HepG2 (cell line): ENCODE results near the gene TRIM25. TPM values are rescaled to one million over a fixed set of nuclear protein-coding genes. Genes with fewer than 3 reads are reported as not detected.
A peak's percentile ranks its signal among the peaks of the same experiment; 100 is the strongest.

ENCODE experiments used
- AGO1 ChIP-seq: fragments of 200-400 bp; formaldehyde crosslinking; IDR thresholded peaks from 2 replicates; pipeline ENCODE4 v1.6.1; 2017; ENCODE audit warnings: mild to moderate bottlenecking, low read depth, low read length, moderate library complexity; ENCODE audit not compliant: poor library complexity, severe bottlenecking
- ATAD3A ChIP-seq: sonication (generic); formaldehyde crosslinking; IDR thresholded peaks from 2 replicates; pipeline ENCODE4 v1.4.0; 2020; ENCODE audit warnings: missing genetic modification reagents
- HNF4A ChIP-seq: sonication (generic); formaldehyde crosslinking; IDR thresholded peaks from 2 replicates; pipeline ENCODE4 v1.4.0; 2020; ENCODE audit warnings: missing genetic modification reagents
- NFYB ChIP-seq: sonication (generic); formaldehyde crosslinking; IDR thresholded peaks from 2 replicates; pipeline ENCODE4 v1.4.0; 2020; ENCODE audit warnings: missing genetic modification reagents
- RNF2 ChIP-seq: fragments of 450-650 bp; conservative IDR thresholded peaks from 2 replicates; pipeline ENCODE4 v1.6.1; 2016; ENCODE audit warnings: low read depth
- TOE1 ChIP-seq: sonication (generic); formaldehyde crosslinking; IDR thresholded peaks from 2 replicates; pipeline ENCODE4 v1.4.0; 2020; ENCODE audit warnings: mild to moderate bottlenecking, missing genetic modification reagents
- ZMYM4 ChIP-seq: sonication (generic); formaldehyde crosslinking; IDR thresholded peaks from 2 replicates; pipeline ENCODE4 v1.8.1; 2023; ENCODE audit warnings: mild to moderate bottlenecking, missing genetic modification reagents
- ZNF292 ChIP-seq: sonication (generic); formaldehyde crosslinking; IDR thresholded peaks from 2 replicates; pipeline ENCODE4 v1.8.1; 2022; ENCODE audit warnings: mild to moderate bottlenecking, low read depth, missing genetic modification reagents, borderline replicate concordance
- ZNF432 ChIP-seq: sonication (generic); formaldehyde crosslinking; IDR thresholded peaks from 2 replicates; pipeline ENCODE4 v1.5.0; 2020; ENCODE audit warnings: missing genetic modification reagents, mild to moderate bottlenecking, borderline replicate concordance
- ZNF501 ChIP-seq: sonication (generic); formaldehyde crosslinking; IDR thresholded peaks from 2 replicates; pipeline ENCODE4 v1.5.1; 2020; ENCODE audit warnings: mild to moderate bottlenecking, moderate library complexity, missing genetic modification reagents
- ZNF530 ChIP-seq: sonication (generic); formaldehyde crosslinking; IDR thresholded peaks from 2 replicates; pipeline ENCODE4 v1.5.0; 2020; ENCODE audit warnings: low read depth, mild to moderate bottlenecking, missing genetic modification reagents
- polyA plus RNA-seq, 8 experiments: library from polyadenylated mRNA; depleted of rRNA in 3 of 8; stranded (reverse) in 7 of 8; unstranded in 1 of 8; fragments of >200 nt; fragmentation: Illumina TruSeq in 4 of 8; extraction: Trizol in 4 of 8; gene quantifications; 2 replicates each; pipeline versions ENCODE4 v1.2.1 to v1.2.3, GENCODE V29; 2011 to 2016; ENCODE audit warnings: low read depth in 4 of 8, missing spikeins in 1 of 8, mixed read lengths in 1 of 8; ENCODE audit not compliant: insufficient read depth in 1 of 8
- total RNA-seq, 5 experiments: library from RNA; depleted of rRNA; stranded (reverse); fragments of >200 nt; fragmentation: Illumina TruSeq; extraction: Trizol; gene quantifications; 2 replicates each; pipeline ENCODE4 v1.2.3, GENCODE V29; 2016; ENCODE audit warnings: low read depth in 1 of 5
- TF ChIP-seq, protein P1 (sequence below), 2 experiments: sonication (generic) in 1 of 2; formaldehyde crosslinking in 1 of 2; IDR thresholded peaks; 2 replicates each; pipeline versions ENCODE4 v1.4.0 to v1.6.1; 2018 to 2020; ENCODE audit warnings: missing genetic modification reagents in 2 of 2, borderline replicate concordance in 1 of 2, low read depth in 1 of 2, mild to moderate bottlenecking in 1 of 2, missing biosample characterization in 1 of 2
- TF ChIP-seq, protein P2 (sequence below): IDR thresholded peaks from 2 replicates; pipeline ENCODE4 v1.6.1; 2012; ENCODE audit warnings: low read depth, low read length, improper control_type of control experiment
- TF ChIP-seq, protein P3 (sequence below): IDR thresholded peaks from 2 replicates; pipeline ENCODE4 v1.6.1; 2016; ENCODE audit warnings: low read depth, control low read depth
- TF ChIP-seq, protein P4 (sequence below): sonication (generic); formaldehyde crosslinking; IDR thresholded peaks from 2 replicates; pipeline ENCODE4 v1.4.0; 2020; ENCODE audit warnings: missing genetic modification reagents
- TF ChIP-seq, protein P5 (sequence below): sonication (generic); formaldehyde crosslinking; IDR thresholded peaks from 2 replicates; pipeline ENCODE4 v1.4.0; 2020; ENCODE audit warnings: missing genetic modification reagents

The TRIM25 gene
- total and polyA plus RNA-seq, 2 of the 13 experiments (the other 11 are each of a cell fraction or from before 2014, with no cell fraction given) = 30.8 to 42.2 TPM

DNA sequence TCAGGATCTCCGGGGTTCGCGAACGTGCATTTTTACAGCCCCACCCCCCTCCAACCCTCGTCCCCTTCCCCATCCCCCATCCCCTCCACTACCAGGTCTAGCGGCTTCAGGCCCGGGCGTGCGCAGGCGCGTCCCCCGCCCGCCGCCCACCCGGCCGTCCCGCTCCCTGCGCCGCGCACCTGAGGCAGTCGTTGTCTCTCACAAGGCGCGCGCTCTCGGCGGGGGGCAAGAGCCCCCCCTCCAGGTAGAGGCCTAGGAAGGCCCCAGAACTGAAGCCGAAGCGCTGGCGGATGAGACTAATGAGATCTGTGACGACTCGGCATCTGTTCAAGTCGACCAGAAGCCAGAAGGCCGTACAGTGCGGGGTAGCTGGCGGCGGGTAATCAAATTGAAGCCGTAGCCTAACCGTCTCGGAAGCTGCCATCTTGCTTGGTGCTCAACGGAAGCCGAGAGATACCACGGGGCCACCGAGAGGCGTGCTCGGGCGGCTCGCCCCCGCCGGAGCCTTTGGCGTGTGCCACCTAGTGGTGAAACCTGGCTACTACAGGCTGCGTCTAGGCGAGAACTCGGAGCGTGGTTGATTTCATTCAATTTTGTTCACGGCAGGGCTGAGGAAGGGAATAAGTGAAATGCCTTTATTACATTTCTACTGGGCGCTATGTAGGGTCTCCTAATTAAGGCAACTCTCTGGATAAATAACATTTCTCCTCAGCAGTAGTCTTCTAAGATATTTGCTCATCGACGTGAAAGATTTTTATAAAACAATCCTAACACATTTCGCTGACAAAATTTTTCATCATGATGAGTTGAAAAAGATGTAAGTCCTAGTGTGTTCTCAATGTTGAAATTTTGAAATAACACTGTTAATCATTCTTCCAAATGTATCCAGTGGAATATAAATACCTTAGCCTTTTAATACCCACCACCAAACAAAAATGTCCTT lies 47.0 kb upstream of the TRIM25 start, which contains the start of gene COIL (continued):
- TF ChIP-seq, protein P1, sequence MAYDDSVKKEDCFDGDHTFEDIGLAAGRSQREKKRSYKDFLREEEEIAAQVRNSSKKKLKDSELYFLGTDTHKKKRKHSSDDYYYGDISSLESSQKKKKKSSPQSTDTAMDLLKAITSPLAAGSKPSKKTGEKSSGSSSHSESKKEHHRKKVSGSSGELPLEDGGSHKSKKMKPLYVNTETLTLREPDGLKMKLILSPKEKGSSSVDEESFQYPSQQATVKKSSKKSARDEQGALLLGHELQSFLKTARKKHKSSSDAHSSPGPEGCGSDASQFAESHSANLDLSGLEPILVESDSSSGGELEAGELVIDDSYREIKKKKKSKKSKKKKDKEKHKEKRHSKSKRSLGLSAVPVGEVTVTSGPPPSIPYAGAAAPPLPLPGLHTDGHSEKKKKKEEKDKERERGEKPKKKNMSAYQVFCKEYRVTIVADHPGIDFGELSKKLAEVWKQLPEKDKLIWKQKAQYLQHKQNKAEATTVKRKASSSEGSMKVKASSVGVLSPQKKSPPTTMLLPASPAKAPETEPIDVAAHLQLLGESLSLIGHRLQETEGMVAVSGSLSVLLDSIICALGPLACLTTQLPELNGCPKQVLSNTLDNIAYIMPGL (CRISPR knock-in tag; IDR thresholded peaks at IDR 0.05; ENCODE audit: borderline replicate concordance in 1 of 2, low read depth in 1 of 2) = peak; percentile 98
- TF ChIP-seq, protein P2, sequence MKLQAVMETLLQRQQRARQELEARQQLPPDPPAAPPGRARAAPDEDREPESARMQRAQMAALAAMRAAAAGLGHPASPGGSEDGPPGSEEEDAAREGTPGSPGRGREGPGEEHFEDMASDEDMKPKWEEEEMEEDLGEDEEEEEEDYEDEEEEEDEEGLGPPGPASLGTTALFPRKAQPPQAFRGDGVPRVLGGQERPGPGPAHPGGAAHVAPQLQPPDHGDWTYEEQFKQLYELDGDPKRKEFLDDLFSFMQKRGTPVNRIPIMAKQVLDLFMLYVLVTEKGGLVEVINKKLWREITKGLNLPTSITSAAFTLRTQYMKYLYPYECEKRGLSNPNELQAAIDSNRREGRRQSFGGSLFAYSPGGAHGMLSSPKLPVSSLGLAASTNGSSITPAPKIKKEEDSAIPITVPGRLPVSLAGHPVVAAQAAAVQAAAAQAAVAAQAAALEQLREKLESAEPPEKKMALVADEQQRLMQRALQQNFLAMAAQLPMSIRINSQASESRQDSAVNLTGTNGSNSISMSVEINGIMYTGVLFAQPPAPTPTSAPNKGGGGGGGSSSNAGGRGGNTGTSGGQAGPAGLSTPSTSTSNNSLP = peak; percentile 53; the same call in 1 of the 2 replicates
- TF ChIP-seq, protein P3, sequence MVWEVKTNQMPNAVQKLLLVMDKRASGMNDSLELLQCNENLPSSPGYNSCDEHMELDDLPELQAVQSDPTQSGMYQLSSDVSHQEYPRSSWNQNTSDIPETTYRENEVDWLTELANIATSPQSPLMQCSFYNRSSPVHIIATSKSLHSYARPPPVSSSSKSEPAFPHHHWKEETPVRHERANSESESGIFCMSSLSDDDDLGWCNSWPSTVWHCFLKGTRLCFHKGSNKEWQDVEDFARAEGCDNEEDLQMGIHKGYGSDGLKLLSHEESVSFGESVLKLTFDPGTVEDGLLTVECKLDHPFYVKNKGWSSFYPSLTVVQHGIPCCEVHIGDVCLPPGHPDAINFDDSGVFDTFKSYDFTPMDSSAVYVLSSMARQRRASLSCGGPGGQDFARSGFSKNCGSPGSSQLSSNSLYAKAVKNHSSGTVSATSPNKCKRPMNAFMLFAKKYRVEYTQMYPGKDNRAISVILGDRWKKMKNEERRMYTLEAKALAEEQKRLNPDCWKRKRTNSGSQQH (CRISPR knock-in tag) = peak; percentile 77; the same call in 1 of the 2 replicates
- TF ChIP-seq NFYB (CRISPR knock-in tag) (no peak), AGO1 (no peak), TOE1 (CRISPR knock-in tag) (no peak; the same call in 1 of the 2 replicates), HNF4A (CRISPR knock-in tag) (peak; percentile 30; the same call in 1 of the 2 replicates), ZNF432 (no peak), ZNF501 (CRISPR knock-in tag) (peak; percentile 96), ATAD3A (no peak), ZNF292 (CRISPR knock-in tag) (peak; percentile 73), ZMYM4 (CRISPR knock-in tag) (peak; percentile 98), RNF2 (peak; percentile 85), ZNF530 (CRISPR knock-in tag) (no peak)
- TF ChIP-seq, protein P4, sequence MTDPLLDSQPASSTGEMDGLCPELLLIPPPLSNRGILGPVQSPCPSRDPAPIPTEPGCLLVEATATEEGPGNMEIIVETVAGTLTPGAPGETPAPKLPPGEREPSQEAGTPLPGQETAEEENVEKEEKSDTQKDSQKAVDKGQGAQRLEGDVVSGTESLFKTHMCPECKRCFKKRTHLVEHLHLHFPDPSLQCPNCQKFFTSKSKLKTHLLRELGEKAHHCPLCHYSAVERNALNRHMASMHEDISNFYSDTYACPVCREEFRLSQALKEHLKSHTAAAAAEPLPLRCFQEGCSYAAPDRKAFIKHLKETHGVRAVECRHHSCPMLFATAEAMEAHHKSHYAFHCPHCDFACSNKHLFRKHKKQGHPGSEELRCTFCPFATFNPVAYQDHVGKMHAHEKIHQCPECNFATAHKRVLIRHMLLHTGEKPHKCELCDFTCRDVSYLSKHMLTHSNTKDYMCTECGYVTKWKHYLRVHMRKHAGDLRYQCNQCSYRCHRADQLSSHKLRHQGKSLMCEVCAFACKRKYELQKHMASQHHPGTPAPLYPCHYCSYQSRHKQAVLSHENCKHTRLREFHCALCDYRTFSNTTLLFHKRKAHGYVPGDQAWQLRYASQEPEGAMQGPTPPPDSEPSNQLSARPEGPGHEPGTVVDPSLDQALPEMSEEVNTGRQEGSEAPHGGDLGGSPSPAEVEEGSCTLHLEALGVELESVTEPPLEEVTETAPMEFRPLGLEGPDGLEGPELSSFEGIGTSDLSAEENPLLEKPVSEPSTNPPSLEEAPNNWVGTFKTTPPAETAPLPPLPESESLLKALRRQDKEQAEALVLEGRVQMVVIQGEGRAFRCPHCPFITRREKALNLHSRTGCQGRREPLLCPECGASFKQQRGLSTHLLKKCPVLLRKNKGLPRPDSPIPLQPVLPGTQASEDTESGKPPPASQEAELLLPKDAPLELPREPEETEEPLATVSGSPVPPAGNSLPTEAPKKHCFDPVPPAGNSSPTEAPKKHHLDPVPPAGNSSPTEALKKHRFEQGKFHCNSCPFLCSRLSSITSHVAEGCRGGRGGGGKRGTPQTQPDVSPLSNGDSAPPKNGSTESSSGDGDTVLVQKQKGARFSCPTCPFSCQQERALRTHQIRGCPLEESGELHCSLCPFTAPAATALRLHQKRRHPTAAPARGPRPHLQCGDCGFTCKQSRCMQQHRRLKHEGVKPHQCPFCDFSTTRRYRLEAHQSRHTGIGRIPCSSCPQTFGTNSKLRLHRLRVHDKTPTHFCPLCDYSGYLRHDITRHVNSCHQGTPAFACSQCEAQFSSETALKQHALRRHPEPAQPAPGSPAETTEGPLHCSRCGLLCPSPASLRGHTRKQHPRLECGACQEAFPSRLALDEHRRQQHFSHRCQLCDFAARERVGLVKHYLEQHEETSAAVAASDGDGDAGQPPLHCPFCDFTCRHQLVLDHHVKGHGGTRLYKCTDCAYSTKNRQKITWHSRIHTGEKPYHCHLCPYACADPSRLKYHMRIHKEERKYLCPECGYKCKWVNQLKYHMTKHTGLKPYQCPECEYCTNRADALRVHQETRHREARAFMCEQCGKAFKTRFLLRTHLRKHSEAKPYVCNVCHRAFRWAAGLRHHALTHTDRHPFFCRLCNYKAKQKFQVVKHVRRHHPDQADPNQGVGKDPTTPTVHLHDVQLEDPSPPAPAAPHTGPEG = peak; percentile 77; the same call in 1 of the 2 replicates
- TF ChIP-seq, protein P5, sequence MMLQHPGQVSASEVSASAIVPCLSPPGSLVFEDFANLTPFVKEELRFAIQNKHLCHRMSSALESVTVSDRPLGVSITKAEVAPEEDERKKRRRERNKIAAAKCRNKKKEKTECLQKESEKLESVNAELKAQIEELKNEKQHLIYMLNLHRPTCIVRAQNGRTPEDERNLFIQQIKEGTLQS = no peak; the same call in 1 of the 2 replicates
